Upper lobe of left lung (tissue), 4 donors: ENCODE data around the gene IAPP.

Experiments used
- CTCF ChIP-seq, 6 experiments: fragments of 450-650 bp in 4 of 6; fragments of 200-600 bp in 2 of 6; sonication (generic) in 2 of 6; IDR thresholded peaks; one replicate each; pipeline ENCODE4 v1.5.1; 2016 to 2019; ENCODE audit warnings: antibody characterized with exemption in 6 of 6
- POLR2AphosphoS5 ChIP-seq, 2 donors: sonication (generic); formaldehyde crosslinking; IDR thresholded peaks; one replicate each; pipeline ENCODE4 v1.5.1; 2017; ENCODE audit warnings: antibody characterized with exemption in 2 of 2

GRCh38 chr12:21336656-21337055 lies 36.0 kb upstream of the IAPP start:
- TF ChIP-seq CTCF (IDR thresholded peaks at IDR 0.05) (no peak), POLR2AphosphoS5 (IDR thresholded peaks at IDR 0.05) (no peak)
